ENCODE measurements around the gene SECTM1. TPM values are rescaled to one million over a fixed set of nuclear protein-coding genes. Genes with fewer than 3 reads are reported as not detected.

SECTM1 gene
- total RNA-seq, 1 donor from 2014 or later, result 2.0 TPM

- intact Hi-C loops (cut with DNase I), result no loop called here
- DNase-seq (ENCODE audit: low spot score), result no peak
These were observed 2.1 kb downstream of the SECTM1 start for GRCh38 chr17:82331345-82331939.

DNA sequence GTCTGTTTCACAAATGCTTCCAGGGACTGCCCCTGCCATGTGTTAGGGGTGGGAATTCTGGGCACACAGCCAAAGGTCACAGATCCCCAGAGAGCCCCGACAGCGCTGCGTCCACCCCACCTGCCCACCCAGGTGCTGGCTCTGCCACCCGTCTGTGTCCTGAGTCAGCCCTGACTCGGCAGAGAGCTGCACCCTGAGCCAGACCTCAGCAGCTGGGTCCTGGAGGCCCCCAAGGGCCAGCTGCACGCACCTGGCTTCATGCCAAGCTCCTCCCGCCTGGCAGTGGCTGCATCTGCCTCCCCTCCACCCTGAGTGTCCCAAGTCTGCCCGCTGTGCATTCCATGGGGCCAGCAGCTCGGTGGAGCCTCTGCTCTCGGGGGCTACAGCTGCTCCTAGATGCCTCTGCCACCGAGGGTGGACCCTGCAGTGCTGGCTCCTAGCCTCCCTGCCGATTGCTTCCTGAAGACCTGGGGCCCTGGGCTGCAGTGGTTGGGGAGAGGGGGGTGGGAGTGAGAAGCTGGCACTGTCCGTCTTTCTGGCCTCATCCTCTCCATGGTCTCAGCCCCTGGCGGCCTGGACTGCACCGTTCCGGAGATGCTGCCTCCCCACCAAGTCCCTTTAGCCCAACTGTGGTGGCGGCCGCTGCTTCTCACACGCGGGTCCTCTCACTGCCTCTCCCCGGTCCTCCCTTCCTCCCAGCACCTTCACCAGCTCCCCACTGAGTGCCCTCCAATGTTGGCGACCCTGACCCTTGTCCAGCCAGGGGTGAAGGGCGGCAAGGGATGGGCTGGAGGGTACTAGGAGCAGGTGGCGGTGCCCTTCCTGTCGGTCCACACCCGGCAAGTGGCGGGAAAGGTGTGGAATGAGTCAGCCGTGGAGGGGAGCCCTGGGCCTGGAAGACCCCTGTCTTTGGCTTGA lies 3.0 kb downstream of the SECTM1 start:
- no peak for DNase-seq (ENCODE audit: low spot score)
- intact Hi-C loops (cut with DNase I), result no loop called here

- intact Hi-C loops (cut with DNase I), result no loop called here
- DNase-seq (ENCODE audit: low spot score), result no peak
These were observed 3.8 kb downstream of the SECTM1 start for GRCh38 chr17:82329683-82330321.

DNA sequence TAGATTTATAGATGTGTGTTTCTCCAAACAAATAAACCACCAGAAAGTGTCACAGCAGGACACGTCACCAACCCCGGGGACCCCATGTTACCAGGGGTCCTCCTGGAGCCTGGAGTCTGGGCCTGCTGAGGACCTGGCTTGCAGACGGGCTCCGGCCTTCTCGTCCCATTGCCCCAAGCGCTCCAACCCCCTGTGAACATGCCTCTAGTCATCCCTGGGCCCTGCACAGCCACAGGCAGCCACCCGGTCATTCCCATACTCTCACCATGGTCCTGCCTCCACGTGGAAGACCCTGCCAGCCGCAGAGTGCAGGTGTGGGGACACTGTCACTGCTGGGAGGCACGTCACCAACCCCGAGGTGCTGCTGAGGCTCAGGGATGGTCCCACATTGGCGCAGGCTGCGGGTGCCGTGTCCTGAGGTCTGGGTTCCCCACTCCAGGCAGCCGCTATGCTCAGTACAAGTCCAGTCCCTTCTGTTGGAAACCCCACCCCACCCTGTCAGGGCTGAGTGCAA lies 4.5 kb downstream of the SECTM1 start:
- no peak for DNase-seq (ENCODE audit: low spot score)
- intact Hi-C loops (cut with DNase I), result no loop called here

GRCh38 chr17:82328141-82328993 lies 5.2 kb downstream of the SECTM1 start:
- DNase-seq (ENCODE audit: low spot score), result no peak
- intact Hi-C loops (cut with DNase I), result no loop called here

GRCh38 chr17:82327757-82328140 lies 5.8 kb downstream of the SECTM1 start:
- intact Hi-C loops (cut with DNase I), result no loop called here
- DNase-seq (ENCODE audit: low spot score), result no peak

- DNase-seq (ENCODE audit: low spot score), result no peak
- intact Hi-C loops (cut with DNase I), result no loop called here
These were observed 6.3 kb downstream of the SECTM1 start for GRCh38 chr17:82327289-82327688.

DNA sequence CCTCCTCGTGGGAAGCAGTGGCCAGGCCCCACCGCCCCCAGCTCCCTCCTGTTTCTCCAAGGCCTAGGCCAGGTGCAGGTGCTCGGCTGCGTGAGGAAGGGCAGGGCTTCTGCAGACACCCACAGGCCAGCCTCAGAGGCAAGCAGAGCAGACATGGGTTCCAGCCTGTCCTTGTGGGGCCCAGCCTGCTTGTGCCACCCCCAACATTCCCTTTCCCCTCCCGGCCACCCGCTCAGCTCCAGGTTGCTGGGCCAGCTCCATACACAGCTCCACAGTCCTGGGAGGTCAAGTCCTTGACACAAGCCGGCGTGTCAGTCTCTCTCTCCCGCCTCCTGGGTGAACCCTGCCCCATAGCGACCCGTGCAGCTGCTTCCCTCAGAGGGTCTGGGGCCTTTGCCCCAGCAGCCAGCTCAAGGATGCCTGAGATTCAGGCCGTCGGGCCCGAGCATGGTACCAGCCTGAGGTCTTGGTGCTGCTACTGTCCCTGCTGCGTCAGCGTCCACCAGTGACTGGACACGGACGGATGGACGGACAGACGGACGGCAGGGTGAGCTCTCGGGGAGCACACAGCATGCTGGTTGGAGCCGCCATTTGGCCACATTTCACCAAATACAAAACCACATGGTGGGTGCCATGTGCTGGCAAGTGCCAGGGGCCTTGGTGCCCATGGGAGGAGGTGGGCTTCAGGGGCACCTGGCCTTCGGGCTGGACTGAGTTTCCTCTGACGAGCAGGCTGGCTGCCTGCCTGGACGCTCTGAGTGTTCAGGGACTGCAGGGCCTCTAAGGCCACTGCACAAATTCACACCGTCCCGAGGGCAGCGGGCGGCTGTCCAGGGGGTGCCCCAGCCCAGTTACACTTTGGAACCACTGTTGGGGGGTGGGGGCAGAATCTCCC lies 8.0 kb downstream of the SECTM1 start:
- intact Hi-C loops (cut with DNase I), result no loop called here

GRCh38 chr17:82324566-82325285 lies 8.8 kb downstream of the SECTM1 start:
- intact Hi-C loops (cut with DNase I), result loop anchor here (5.0 kb wide), 1 partner anchor 117 kb away; no protein-coding TSS in a partner anchor
- DNase-seq (ENCODE audit: low spot score), result no peak

More for the DNA sequence above, 8.0 kb downstream of the SECTM1 start:
- DNase-seq (ENCODE audit: low spot score), result no peak

GRCh38 chr17:82323514-82324234 lies 9.9 kb downstream of the SECTM1 start:
- DNase-seq (ENCODE audit: low spot score), result no peak
- intact Hi-C loops (cut with DNase I), result loop anchor here (5.0 kb wide), 1 partner anchor 116 kb away; no protein-coding TSS in a partner anchor

GRCh38 chr17:82322526-82323453 lies 10.8 kb downstream of the SECTM1 start:
- intact Hi-C loops (cut with DNase I), result loop anchor here (5.0 kb wide), 1 partner anchor 115 kb away; no protein-coding TSS in a partner anchor
- no peak for DNase-seq (ENCODE audit: low spot score)

DNA sequence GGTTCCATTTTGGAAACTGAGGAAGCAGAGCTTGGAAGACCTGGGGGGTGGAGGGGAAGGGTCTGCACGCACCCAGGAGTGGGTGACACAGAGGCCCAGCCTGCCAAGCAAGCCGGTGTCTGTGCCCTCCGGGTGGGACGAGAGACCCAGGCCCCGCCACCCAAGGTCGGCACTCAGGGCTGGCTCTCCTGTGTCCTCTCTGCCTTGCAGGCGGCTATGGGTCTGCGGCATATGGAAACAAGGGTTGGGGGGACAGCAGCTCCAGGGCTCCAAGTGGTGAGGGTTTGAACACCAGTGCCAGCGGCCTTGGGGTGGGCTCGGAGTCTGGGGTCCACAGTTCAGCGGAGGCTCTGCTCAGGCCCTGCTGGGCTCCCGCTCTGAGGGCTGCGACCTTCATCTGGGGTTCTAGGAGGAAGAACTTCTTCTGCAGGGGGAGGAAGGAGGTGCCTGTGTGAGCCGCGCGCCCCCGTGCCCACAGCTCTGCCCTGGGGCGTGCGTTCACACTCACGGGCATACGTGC lies 11.6 kb downstream of the SECTM1 start:
- DNase-seq (ENCODE audit: low spot score), result no peak
- intact Hi-C loops (cut with DNase I), result loop anchor here (2.0 to 5.0 kb wide), 2 partner anchors 85 to 115 kb away; no protein-coding TSS in a partner anchor

- DNase-seq (ENCODE audit: low spot score), result no peak
These were observed 12.3 kb downstream of the SECTM1 start for GRCh38 chr17:82320956-82321927.

GRCh38 chr17:82320140-82320840 lies 13.3 kb downstream of the SECTM1 start:
- no peak for DNase-seq (ENCODE audit: low spot score)
- intact Hi-C loops (cut with DNase I), result loop anchor here (2.0 to 5.0 kb wide), 2 partner anchors 83 to 113 kb away; no protein-coding TSS in a partner anchor

More at GRCh38 chr17:82320956-82321927, 12.3 kb downstream of the SECTM1 start:
- intact Hi-C loops (cut with DNase I), result loop anchor here (2.0 to 5.0 kb wide), 2 partner anchors 84 to 114 kb away; no protein-coding TSS in a partner anchor
